ENCODE results near the gene MSL1. TPM values are rescaled to one million over a fixed set of nuclear protein-coding genes. Genes with fewer than 3 reads are reported as not detected.
A peak's percentile ranks its signal among the peaks of the same experiment; 100 is the strongest.

Gene MSL1
- total and polyA plus RNA-seq, 8 donors: 29.3 to 322 (median 68.4) TPM

GRCh38 chr17:40158438-40159013, 36.8 kb downstream of the MSL1 start:
- Histone ChIP-seq H3K27ac (peak overlapping the region in 4 of 5 donors; percentile 2 to 44 (median 34)), H3K4me3 (no peak overlapping the region), H3K27me3 (no peaks in the 10 kb centered on the region), H3K9me3 (no peaks in the 10 kb centered on the region), H3K4me1 (peaks cover 0 to 35% (median 17%) of the 10 kb centered on the region in 4 donors), H3K36me3 (peaks cover 33 to 75% (median 72%) of the 10 kb centered on the region in 4 donors)
- DNase-seq: no peak
- intact Hi-C loops (cut with DNase I; ENCODE audit: low total_unique reads): loop anchor here (10.0 kb wide), 1 partner anchor 124 kb away; no protein-coding TSS in a partner anchor
- WGBS, 5 donors: 76 to 84% (median 78%) methylated on average over 3 of the region's 3 CpGs
- TF ChIP-seq POLR2A (IDR thresholded peaks at IDR 0.05): no peak
- TF ChIP-seq, protein P1, sequence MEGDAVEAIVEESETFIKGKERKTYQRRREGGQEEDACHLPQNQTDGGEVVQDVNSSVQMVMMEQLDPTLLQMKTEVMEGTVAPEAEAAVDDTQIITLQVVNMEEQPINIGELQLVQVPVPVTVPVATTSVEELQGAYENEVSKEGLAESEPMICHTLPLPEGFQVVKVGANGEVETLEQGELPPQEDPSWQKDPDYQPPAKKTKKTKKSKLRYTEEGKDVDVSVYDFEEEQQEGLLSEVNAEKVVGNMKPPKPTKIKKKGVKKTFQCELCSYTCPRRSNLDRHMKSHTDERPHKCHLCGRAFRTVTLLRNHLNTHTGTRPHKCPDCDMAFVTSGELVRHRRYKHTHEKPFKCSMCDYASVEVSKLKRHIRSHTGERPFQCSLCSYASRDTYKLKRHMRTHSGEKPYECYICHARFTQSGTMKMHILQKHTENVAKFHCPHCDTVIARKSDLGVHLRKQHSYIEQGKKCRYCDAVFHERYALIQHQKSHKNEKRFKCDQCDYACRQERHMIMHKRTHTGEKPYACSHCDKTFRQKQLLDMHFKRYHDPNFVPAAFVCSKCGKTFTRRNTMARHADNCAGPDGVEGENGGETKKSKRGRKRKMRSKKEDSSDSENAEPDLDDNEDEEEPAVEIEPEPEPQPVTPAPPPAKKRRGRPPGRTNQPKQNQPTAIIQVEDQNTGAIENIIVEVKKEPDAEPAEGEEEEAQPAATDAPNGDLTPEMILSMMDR (IDR thresholded peaks at IDR 0.05): no peak
- TF ChIP-seq POLR2AphosphoS5 (IDR thresholded peaks at IDR 0.05): no peak
- TF ChIP-seq EP300 (IDR thresholded peaks at IDR 0.05): no peak

GRCh38 chr17:40159456-40159855, 37.7 kb downstream of the MSL1 start:
- DNase-seq: no peak
- Histone ChIP-seq H3K4me1 (peaks cover 0 to 32% (median 15%) of the 10 kb centered on the region in 4 donors), H3K36me3 (peaks cover 40 to 76% (median 72%) of the 10 kb centered on the region in 4 donors), H3K9me3 (no peaks in the 10 kb centered on the region), H3K4me3 (no peak overlapping the region), H3K27me3 (no peaks in the 10 kb centered on the region), H3K27ac (no peak overlapping the region)
- TF ChIP-seq POLR2AphosphoS5 (IDR thresholded peaks at IDR 0.05) (no peak), POLR2A (IDR thresholded peaks at IDR 0.05) (no peak), EP300 (IDR thresholded peaks at IDR 0.05) (no peak)
- TF ChIP-seq, protein P1 (IDR thresholded peaks at IDR 0.05): no peak
- 85 to 91% (median 86%) methylated on average over 6 of the region's 6 CpGs for WGBS, 5 donors
- intact Hi-C loops (cut with DNase I; ENCODE audit: low total_unique reads): loop anchor here (10.0 kb wide), 1 partner anchor 125 kb away; no protein-coding TSS in a partner anchor

- Histone ChIP-seq H3K27ac (peak overlapping the region in 4 of 5 donors; percentile 32 to 56 (median 46)), H3K36me3 (peaks cover 62 to 100% (median 99%) of the 10 kb centered on the region in 4 donors), H3K4me3 (no peak overlapping the region), H3K27me3 (no peaks in the 10 kb centered on the region), H3K9me3 (no peaks in the 10 kb centered on the region), H3K4me1 (peaks cover 0 to 20% (median 6%) of the 10 kb centered on the region in 4 donors)
- no peak for TF ChIP-seq POLR2A (IDR thresholded peaks at IDR 0.05)
- TF ChIP-seq, protein P1 (IDR thresholded peaks at IDR 0.05): no peak
- no peak for TF ChIP-seq EP300 (IDR thresholded peaks at IDR 0.05)
- TF ChIP-seq POLR2AphosphoS5 (IDR thresholded peaks at IDR 0.05): no peak
- 78 to 93% (median 84%) methylated on average over 3 of the region's 3 CpGs for WGBS, 5 donors
- no peak for DNase-seq
- intact Hi-C loops (cut with DNase I; ENCODE audit: low total_unique reads): loop anchor here (5.0 to 10.0 kb wide), 2 partner anchors 35 to 153 kb away; partner anchors contain the start of gene CSF3
Measured at GRCh38 chr17:40167685-40168261, 46.0 kb downstream of the MSL1 start.

- H3K27me3 ChIP-seq: no peaks in the 10 kb centered on the region
- peaks cover 56 to 100% (median 99%) of the 10 kb centered on the region in 4 donors for H3K36me3 ChIP-seq
- intact Hi-C loops (cut with DNase I; ENCODE audit: low total_unique reads): loop anchor here (5.0 to 10.0 kb wide), 2 partner anchors 36 to 154 kb away; partner anchors contain the start of gene CSF3
- TF ChIP-seq EP300 (IDR thresholded peaks at IDR 0.05): no peak
- TF ChIP-seq, protein P1 (IDR thresholded peaks at IDR 0.05): peak in 5 of 7 experiments; percentile 70 to 94 (median 76)
- peak in 2 of 3 donors; percentile 29 to 70 for TF ChIP-seq POLR2AphosphoS5 (IDR thresholded peaks at IDR 0.05)
- TF ChIP-seq POLR2A (IDR thresholded peaks at IDR 0.05): no peak
- H3K4me1 ChIP-seq: peaks cover 0 to 20% (median 6%) of the 10 kb centered on the region in 4 donors
- 33 to 39% (median 35%) methylated on average over 11 of the region's 11 CpGs for WGBS, 5 donors
- H3K27ac ChIP-seq: peak overlapping the region in 4 of 5 donors; percentile 32 to 56 (median 46)
- peak; percentile 49 to 85 for DNase-seq
- no peak overlapping the region for H3K4me3 ChIP-seq
- H3K9me3 ChIP-seq: no peaks in the 10 kb centered on the region
Measured at GRCh38 chr17:40168262-40168832, 46.6 kb downstream of the MSL1 start.
